ENCODE data around the gene FOXF1.

The FOXF1 gene

DNA sequence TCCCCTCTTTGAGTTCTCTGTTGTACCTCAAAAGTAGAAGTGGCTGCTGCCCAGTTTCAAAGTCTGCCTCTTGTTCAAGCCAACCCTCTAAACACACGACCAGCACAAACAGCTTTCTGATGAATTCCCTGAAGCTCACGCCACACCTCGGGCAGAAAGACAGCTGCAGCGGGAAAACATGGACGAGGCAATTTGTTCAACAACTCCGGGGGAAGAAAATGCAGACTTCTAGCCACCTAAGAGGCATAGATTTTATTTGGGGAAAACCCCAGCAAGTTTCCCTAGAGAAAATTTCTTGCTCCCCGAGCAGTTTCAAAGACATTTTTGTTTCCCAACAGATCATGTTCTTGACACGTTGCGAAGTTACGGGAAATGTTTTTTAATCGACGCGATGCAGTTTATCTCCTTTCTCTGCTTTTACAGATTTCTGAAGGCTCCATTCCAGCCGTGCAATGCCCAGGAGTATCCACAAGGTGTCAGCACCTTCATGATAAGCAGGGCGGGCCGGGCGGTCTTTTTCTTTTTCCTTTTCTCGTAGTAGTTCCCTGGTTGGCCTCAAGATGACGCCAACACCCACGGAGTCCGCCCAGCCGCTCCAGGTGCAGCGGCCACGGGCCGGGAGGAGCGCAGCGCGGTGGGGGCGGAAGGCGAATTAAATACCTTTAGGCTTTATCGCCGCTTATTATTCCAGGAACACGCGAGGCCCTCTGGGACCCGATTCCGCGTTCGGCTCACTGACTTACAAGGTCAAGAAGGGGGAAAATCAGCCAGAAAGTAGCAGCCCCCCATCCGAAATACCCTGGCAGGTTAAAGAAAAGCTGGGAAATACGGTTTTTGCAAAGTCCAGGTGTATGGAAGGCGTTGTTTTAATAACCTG lies 53.4 kb downstream of the FOXF1 start:
- DNase-seq (ENCODE audit: low read depth), result peak; percentile 50
- TF ChIP-seq, protein P1, sequence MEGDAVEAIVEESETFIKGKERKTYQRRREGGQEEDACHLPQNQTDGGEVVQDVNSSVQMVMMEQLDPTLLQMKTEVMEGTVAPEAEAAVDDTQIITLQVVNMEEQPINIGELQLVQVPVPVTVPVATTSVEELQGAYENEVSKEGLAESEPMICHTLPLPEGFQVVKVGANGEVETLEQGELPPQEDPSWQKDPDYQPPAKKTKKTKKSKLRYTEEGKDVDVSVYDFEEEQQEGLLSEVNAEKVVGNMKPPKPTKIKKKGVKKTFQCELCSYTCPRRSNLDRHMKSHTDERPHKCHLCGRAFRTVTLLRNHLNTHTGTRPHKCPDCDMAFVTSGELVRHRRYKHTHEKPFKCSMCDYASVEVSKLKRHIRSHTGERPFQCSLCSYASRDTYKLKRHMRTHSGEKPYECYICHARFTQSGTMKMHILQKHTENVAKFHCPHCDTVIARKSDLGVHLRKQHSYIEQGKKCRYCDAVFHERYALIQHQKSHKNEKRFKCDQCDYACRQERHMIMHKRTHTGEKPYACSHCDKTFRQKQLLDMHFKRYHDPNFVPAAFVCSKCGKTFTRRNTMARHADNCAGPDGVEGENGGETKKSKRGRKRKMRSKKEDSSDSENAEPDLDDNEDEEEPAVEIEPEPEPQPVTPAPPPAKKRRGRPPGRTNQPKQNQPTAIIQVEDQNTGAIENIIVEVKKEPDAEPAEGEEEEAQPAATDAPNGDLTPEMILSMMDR (IDR thresholded peaks at IDR 0.05; ENCODE audit: control insufficient read depth, extremely low read depth, insufficient read depth), result peak; percentile 97
- peak overlapping the region; percentile 22 for H3K4me3 ChIP-seq (ENCODE audit: low read depth, low read length)

Measured in LNCaP clone FGC (cell line).